ENCODE measurements around the gene PDE11A. TPM values are rescaled to one million over a fixed set of nuclear protein-coding genes. Genes with fewer than 3 reads are reported as not detected.
"Not testable (repeated sequence)": the region's sequence is repeated elsewhere in the genome, so short reads cannot be mapped to it uniquely, and the experiment has no call there.

The PDE11A gene
- total and polyA plus RNA-seq, 2 donors from 2014 or later, result 0.58 to 0.82 TPM

DNA sequence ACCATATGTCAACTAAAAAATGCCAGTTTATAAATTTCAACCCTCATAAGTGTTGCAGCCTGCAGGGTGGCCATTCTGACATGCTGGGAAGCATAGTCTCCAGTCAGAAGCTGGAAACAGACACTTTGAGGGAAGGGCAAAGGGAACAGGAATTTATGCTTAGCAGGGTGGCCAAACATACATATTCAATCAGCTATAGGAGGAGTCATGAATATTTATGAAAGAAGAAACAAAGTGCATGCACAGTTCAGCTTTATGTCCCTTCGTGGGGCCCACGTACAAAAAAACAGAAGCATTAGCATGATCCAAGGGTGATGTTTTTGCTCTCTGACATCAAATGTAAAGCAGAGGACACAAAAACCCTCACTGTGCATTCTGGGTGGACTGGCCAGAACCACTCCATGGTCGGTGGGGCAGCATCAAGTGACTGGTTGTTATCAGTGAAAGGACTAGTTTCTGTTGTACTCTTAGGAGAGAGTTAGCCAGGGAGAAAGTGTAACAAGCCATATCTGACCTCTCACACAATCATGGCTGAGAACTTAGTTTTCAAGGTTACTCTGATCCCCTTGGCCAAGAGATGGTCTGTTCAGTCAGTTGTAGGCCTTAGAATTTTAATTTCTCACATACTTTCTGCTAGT, 9.9 kb upstream of the PDE11A start:
- Histone ChIP-seq H3K27ac (ENCODE audit: low read depth in 2 of 2, low read length in 2 of 2) (no peak overlapping the region), H3K4me1 (ENCODE audit: control insufficient read depth in 2 of 3, insufficient read depth in 2 of 3, low read depth in 1 of 3, low read length in 3 of 3) (no peaks in the 10 kb centered on the region), H3K4me3 (ENCODE audit: low read length in 3 of 3) (no peak overlapping the region), H3K27me3 (ENCODE audit: control insufficient read depth, insufficient read depth, low read length) (no peaks in the 10 kb centered on the region), H3K9ac (ENCODE audit: low read length in 3 of 3) (no peak overlapping the region), H3K9me3 (ENCODE audit: control insufficient read depth in 2 of 3, insufficient read depth in 1 of 3, low read length in 3 of 3) (no peaks in the 10 kb centered on the region), H3K36me3 (ENCODE audit: control insufficient read depth in 2 of 3, insufficient read depth in 3 of 3, low read length in 3 of 3) (no peaks in the 10 kb centered on the region)
- FAIRE-seq (no peak), DNase-seq (no peak)
- intact Hi-C loops (cut with DNase I), result no loop called here
- TF ChIP-seq, protein P1, sequence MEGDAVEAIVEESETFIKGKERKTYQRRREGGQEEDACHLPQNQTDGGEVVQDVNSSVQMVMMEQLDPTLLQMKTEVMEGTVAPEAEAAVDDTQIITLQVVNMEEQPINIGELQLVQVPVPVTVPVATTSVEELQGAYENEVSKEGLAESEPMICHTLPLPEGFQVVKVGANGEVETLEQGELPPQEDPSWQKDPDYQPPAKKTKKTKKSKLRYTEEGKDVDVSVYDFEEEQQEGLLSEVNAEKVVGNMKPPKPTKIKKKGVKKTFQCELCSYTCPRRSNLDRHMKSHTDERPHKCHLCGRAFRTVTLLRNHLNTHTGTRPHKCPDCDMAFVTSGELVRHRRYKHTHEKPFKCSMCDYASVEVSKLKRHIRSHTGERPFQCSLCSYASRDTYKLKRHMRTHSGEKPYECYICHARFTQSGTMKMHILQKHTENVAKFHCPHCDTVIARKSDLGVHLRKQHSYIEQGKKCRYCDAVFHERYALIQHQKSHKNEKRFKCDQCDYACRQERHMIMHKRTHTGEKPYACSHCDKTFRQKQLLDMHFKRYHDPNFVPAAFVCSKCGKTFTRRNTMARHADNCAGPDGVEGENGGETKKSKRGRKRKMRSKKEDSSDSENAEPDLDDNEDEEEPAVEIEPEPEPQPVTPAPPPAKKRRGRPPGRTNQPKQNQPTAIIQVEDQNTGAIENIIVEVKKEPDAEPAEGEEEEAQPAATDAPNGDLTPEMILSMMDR (IDR thresholded peaks at IDR 0.05; ENCODE audit: borderline replicate concordance, extremely low read depth, insufficient read depth), result no peak

DNA sequence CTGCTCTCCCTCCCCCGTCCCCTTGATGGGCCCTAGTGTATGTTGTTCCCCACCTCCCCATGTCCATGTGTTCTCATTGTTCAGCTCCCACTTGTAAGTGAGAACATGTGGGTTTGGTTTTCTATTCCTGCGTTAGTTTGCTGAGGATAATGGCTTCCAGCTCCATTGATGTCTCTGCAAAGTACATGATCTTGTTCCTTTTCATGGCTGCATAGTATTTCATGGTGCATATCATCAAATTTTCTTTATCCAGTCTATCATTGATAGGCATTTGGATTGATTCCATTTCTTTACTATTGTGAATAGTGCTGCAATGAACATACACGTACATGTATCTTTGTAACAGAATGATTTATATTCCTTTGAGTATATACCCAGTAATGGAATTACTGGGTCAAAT, 6.7 kb upstream of the PDE11A start:
- H3K9me3 ChIP-seq (ENCODE audit: control insufficient read depth in 2 of 3, insufficient read depth in 1 of 3, low read length in 3 of 3); H3K9ac ChIP-seq (ENCODE audit: low read length in 3 of 3); H3K4me1 ChIP-seq (ENCODE audit: control insufficient read depth in 2 of 3, insufficient read depth in 2 of 3, low read depth in 1 of 3, low read length in 3 of 3); H3K4me3 ChIP-seq (ENCODE audit: low read length in 3 of 3); FAIRE-seq; H3K27ac ChIP-seq (ENCODE audit: low read depth in 2 of 2, low read length in 2 of 2); H3K27me3 ChIP-seq (ENCODE audit: control insufficient read depth, insufficient read depth, low read length); DNase-seq; intact Hi-C loops (cut with DNase I); H3K36me3 ChIP-seq (ENCODE audit: control insufficient read depth in 2 of 3, insufficient read depth in 3 of 3, low read length in 3 of 3): not testable (repeated sequence)

DNA sequence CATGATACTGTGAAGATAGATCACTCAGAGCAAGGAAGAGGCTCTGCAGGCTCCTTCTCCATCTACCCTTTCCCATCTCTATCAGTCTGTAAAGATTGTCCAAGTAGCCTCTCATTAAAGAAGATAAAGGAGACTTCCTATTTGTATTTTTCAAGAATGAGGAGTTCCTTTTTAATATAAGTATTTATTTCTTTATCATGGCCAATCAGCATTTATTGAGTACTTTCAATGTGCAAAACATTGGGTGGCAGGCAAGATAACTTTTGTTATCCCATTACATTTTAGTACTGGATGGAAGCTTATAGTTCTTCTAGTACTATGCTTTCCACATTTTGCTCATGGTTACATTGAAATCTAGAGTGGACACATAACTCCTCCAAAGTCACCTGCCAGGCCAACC, 3.6 kb upstream of the PDE11A start:
- FAIRE-seq (no peak), DNase-seq (no peak)
- H3K27me3 ChIP-seq (ENCODE audit: control insufficient read depth, insufficient read depth, low read length), result no peaks in the 10 kb centered on the region
- no peaks in the 10 kb centered on the region for H3K36me3 ChIP-seq (ENCODE audit: control insufficient read depth in 2 of 3, insufficient read depth in 3 of 3, low read length in 3 of 3)
- intact Hi-C loops (cut with DNase I), result no loop called here
- H3K9me3 ChIP-seq (ENCODE audit: control insufficient read depth in 2 of 3, insufficient read depth in 1 of 3, low read length in 3 of 3), result no peaks in the 10 kb centered on the region
- H3K9ac ChIP-seq (ENCODE audit: low read length in 3 of 3), result no peak overlapping the region
- peaks cover 0 to 4% (median 0%) of the 10 kb centered on the region in 3 donors for H3K4me1 ChIP-seq (ENCODE audit: control insufficient read depth in 2 of 3, insufficient read depth in 2 of 3, low read depth in 1 of 3, low read length in 3 of 3)
- H3K27ac ChIP-seq (ENCODE audit: low read depth in 2 of 2, low read length in 2 of 2), result no peak overlapping the region
- H3K4me3 ChIP-seq (ENCODE audit: low read length in 3 of 3), result no peak overlapping the region
- TF ChIP-seq, protein P1 (IDR thresholded peaks at IDR 0.05; ENCODE audit: borderline replicate concordance, extremely low read depth, insufficient read depth), result no peak

DNA sequence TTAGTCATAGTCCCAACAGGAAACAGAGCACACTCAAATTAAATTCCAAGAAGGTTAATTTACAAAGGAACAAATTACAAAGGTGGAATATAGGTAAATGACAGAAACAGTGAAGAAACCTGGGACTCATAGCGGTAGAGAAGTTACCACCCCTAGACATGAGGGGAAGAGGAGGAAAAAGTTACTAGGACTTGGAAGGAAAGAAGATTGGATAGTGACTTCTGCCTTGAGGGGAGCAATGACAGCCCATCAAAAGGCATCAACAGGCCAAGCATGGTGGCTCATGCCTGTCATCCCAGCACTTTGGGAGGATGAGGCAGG, 2.4 kb upstream of the PDE11A start:
- H3K9ac ChIP-seq (ENCODE audit: low read length in 3 of 3), result no peak overlapping the region
- DNase-seq (no peak), FAIRE-seq (no peak)
- H3K27ac ChIP-seq (ENCODE audit: low read depth in 2 of 2, low read length in 2 of 2), result no peak overlapping the region
- no peaks in the 10 kb centered on the region for H3K27me3 ChIP-seq (ENCODE audit: control insufficient read depth, insufficient read depth, low read length)
- no peaks in the 10 kb centered on the region for H3K36me3 ChIP-seq (ENCODE audit: control insufficient read depth in 2 of 3, insufficient read depth in 3 of 3, low read length in 3 of 3)
- H3K4me1 ChIP-seq (ENCODE audit: control insufficient read depth in 2 of 3, insufficient read depth in 2 of 3, low read depth in 1 of 3, low read length in 3 of 3), result peaks cover 0 to 4% (median 0%) of the 10 kb centered on the region in 3 donors
- intact Hi-C loops (cut with DNase I), result no loop called here
- H3K9me3 ChIP-seq (ENCODE audit: control insufficient read depth in 2 of 3, insufficient read depth in 1 of 3, low read length in 3 of 3), result no peaks in the 10 kb centered on the region
- TF ChIP-seq, protein P1 (IDR thresholded peaks at IDR 0.05; ENCODE audit: borderline replicate concordance, extremely low read depth, insufficient read depth), result no peak
- no peak overlapping the region for H3K4me3 ChIP-seq (ENCODE audit: low read length in 3 of 3)

Data from kidney (tissue), 14 donors.